Loucy (cell line): ENCODE measurements around the gene MLKL.

Source experiments
- H2AFZ ChIP-seq: fragments of 200-600 bp; sonication (generic); 2 replicates; pipeline ENCODE4 v1.6.0; 2016; ENCODE audit warnings: antibody characterized with exemption, mild to moderate bottlenecking, low read length, moderate library complexity
- H3F3A ChIP-seq: fragments of 200-600 bp; 2 replicates; pipeline ENCODE4 v1.6.0; 2016; ENCODE audit warnings: antibody characterized with exemption, low read depth, mild to moderate bottlenecking
- H3K27me3 ChIP-seq: fragments of 200-600 bp; sonication (generic); 2 replicates; pipeline ENCODE4 v1.6.1; 2014; ENCODE audit warnings: low read length, mild to moderate bottlenecking; ENCODE audit not compliant: insufficient read depth, poor library complexity, severe bottlenecking
- H3K36me3 ChIP-seq: fragments of 200-600 bp; sonication (generic); 2 replicates; pipeline ENCODE4 v1.6.1; 2016; ENCODE audit warnings: low read length; ENCODE audit not compliant: insufficient read depth
- H3K4me1 ChIP-seq: fragments of 200-600 bp; sonication (generic); 2 replicates; pipeline ENCODE4 v1.5.1; 2014; ENCODE audit warnings: low read length, mild to moderate bottlenecking; ENCODE audit not compliant: insufficient read depth, poor library complexity, severe bottlenecking
- H3K4me2 ChIP-seq: fragments of 200-600 bp; sonication (generic); 2 replicates; pipeline ENCODE4 v1.6.0; 2014; ENCODE audit warnings: antibody characterized with exemption, low read length, low read depth, mild to moderate bottlenecking; ENCODE audit not compliant: poor library complexity, severe bottlenecking
- H3K4me3 ChIP-seq: fragments of 200-600 bp; sonication (generic); 2 replicates; pipeline ENCODE4 v1.5.1; 2014; ENCODE audit warnings: low read length, mild to moderate bottlenecking, mixed read lengths; ENCODE audit not compliant: poor library complexity, severe bottlenecking
- H3K79me2 ChIP-seq: fragments of 200-600 bp; sonication (generic); 2 replicates; pipeline ENCODE4 v1.6.1; 2014; ENCODE audit warnings: low read length; ENCODE audit not compliant: insufficient read depth
- H3K9ac ChIP-seq: fragments of 200-600 bp; sonication (generic); 2 replicates; pipeline ENCODE4 v1.6.0; 2014; ENCODE audit warnings: mild to moderate bottlenecking, low read depth, low read length, moderate library complexity; ENCODE audit not compliant: poor library complexity, severe bottlenecking
- H3K9me2 ChIP-seq: fragments of 200-600 bp; sonication (generic); replicated peaks from 2 replicates; pipeline ENCODE4 v1.6.1; 2016; ENCODE audit warnings: low read depth, low read length, mixed read lengths
- H3K9me3 ChIP-seq: fragments of 200-600 bp; sonication (generic); 2 replicates; pipeline ENCODE4 v1.6.1; 2014; ENCODE audit warnings: mild to moderate bottlenecking, antibody characterized with exemption, low read length, low read depth; ENCODE audit not compliant: insufficient read depth
- H4K20me1 ChIP-seq: fragments of 200-600 bp; sonication (generic); 2 replicates; pipeline ENCODE4 v1.6.0; 2014; ENCODE audit warnings: antibody characterized with exemption, low read length, mild to moderate bottlenecking; ENCODE audit not compliant: insufficient read depth, poor library complexity, severe bottlenecking
- EZH2phosphoT487 ChIP-seq: fragments of 200-600 bp; IDR thresholded peaks from 2 replicates; pipeline ENCODE4 v1.6.1; 2018; ENCODE audit warnings: antibody characterized with exemption, mild to moderate bottlenecking, moderate library complexity, borderline replicate concordance
- TF ChIP-seq, protein P1 (sequence below): fragments of 200-600 bp; sonication (generic); conservative IDR thresholded peaks from 2 replicates; pipeline ENCODE4 v1.5.1; 2014; ENCODE audit warnings: mild to moderate bottlenecking, antibody characterized with exemption, low read length

The MLKL gene

GRCh38 chr16:74691093-74691855 lies 9.4 kb downstream of the MLKL start:
- Histone ChIP-seq H3K4me1 (no peaks in the 10 kb centered on the region), H3K9me3 (no peaks in the 10 kb centered on the region), H3K36me3 (no peaks in the 10 kb centered on the region), H3K27me3 (no peaks in the 10 kb centered on the region), H3K4me3 (no peak overlapping the region), H2AFZ (no peak overlapping the region), H3K9ac (no peak overlapping the region), H3K9me2 (no peaks in the 10 kb centered on the region), H3F3A (no peaks in the 10 kb centered on the region), H3K79me2 (no peaks in the 10 kb centered on the region), H3K4me2 (no peak overlapping the region), H4K20me1 (no peaks in the 10 kb centered on the region)
- TF ChIP-seq, protein P1, sequence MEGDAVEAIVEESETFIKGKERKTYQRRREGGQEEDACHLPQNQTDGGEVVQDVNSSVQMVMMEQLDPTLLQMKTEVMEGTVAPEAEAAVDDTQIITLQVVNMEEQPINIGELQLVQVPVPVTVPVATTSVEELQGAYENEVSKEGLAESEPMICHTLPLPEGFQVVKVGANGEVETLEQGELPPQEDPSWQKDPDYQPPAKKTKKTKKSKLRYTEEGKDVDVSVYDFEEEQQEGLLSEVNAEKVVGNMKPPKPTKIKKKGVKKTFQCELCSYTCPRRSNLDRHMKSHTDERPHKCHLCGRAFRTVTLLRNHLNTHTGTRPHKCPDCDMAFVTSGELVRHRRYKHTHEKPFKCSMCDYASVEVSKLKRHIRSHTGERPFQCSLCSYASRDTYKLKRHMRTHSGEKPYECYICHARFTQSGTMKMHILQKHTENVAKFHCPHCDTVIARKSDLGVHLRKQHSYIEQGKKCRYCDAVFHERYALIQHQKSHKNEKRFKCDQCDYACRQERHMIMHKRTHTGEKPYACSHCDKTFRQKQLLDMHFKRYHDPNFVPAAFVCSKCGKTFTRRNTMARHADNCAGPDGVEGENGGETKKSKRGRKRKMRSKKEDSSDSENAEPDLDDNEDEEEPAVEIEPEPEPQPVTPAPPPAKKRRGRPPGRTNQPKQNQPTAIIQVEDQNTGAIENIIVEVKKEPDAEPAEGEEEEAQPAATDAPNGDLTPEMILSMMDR, result no peak
- no peak for TF ChIP-seq EZH2phosphoT487

GRCh38 chr16:74682556-74682955 lies 18.1 kb downstream of the MLKL start:
- Histone ChIP-seq H2AFZ (no peak overlapping the region), H3K9ac (no peak overlapping the region)
- no peak for TF ChIP-seq EZH2phosphoT487
- TF ChIP-seq, protein P1, result no peak

DNA sequence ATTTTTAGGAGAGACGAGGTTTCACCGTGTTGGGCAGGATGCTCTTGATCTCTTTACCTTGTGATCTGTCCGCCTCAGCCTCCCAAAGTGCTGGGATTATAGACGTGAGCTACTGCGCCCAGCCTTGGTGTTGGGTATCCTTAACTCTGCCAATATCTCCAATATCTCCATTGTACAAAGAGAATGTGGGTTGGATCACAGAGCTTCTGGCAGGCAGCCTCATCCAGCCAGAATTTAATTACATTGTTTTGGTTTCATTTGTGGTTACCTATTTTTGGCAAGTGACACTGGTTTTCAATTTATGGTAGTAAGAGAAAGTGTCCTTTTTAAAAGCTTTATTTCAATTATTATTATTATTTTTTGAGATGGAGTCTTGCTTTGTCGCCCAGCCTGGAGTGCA lies 20.0 kb downstream of the MLKL start:
- Histone ChIP-seq H2AFZ (no peak overlapping the region), H3K4me1 (no peaks in the 10 kb centered on the region)
- TF ChIP-seq, protein P1, result no peak
- no peak for TF ChIP-seq EZH2phosphoT487

More at GRCh38 chr16:74682556-74682955, 18.1 kb downstream of the MLKL start:
- no peaks in the 10 kb centered on the region for H3K9me2 ChIP-seq
- no peaks in the 10 kb centered on the region for H3F3A ChIP-seq
- no peaks in the 10 kb centered on the region for H3K4me1 ChIP-seq
- no peaks in the 10 kb centered on the region for H3K79me2 ChIP-seq
- H3K36me3 ChIP-seq, result no peaks in the 10 kb centered on the region; the same call in 1 of the 2 replicates
- no peaks in the 10 kb centered on the region for H3K27me3 ChIP-seq
- no peaks in the 10 kb centered on the region for H4K20me1 ChIP-seq
- H3K4me2 ChIP-seq, result no peak overlapping the region
- no peaks in the 10 kb centered on the region for H3K9me3 ChIP-seq
- H3K4me3 ChIP-seq, result no peak overlapping the region

More for the DNA sequence above, 20.0 kb downstream of the MLKL start:
- Histone ChIP-seq H3K9me2 (no peaks in the 10 kb centered on the region), H3K36me3 (no peaks in the 10 kb centered on the region; the same call in 1 of the 2 replicates), H3F3A (no peaks in the 10 kb centered on the region), H4K20me1 (no peaks in the 10 kb centered on the region), H3K9ac (no peak overlapping the region), H3K79me2 (no peaks in the 10 kb centered on the region), H3K4me2 (no peak overlapping the region), H3K27me3 (no peaks in the 10 kb centered on the region), H3K4me3 (no peak overlapping the region), H3K9me3 (no peaks in the 10 kb centered on the region)
